Endothelial cell of umbilical vein (primary cell): ENCODE data around the gene DENND1A. TPM values are rescaled to one million over a fixed set of nuclear protein-coding genes. Genes with fewer than 3 reads are reported as not detected.

ENCODE experiments used
- BruUV-seq: library from RNA; stranded (reverse); fragments of 400-500 nt; replicated peaks from 2 replicates; lab custom pipeline; 2021; lab: Mats Ljungman, UMichigan
- CTCF ChIA-PET: fragments of 300-600, 350-600 bp; sonication (Branson Sonifier 250); formaldehyde crosslinking; loops from one replicate; lab custom pipeline; 2021; ENCODE audit warnings: antibody characterized with exemption, inconsistent platforms; lab: Charles Lee
- POLR2A ChIA-PET: fragments of 300-600, 350-600 bp; sonication (Branson Sonifier 250); formaldehyde crosslinking; loops from one replicate; lab custom pipeline; 2021; ENCODE audit warnings: antibody characterized with exemption, inconsistent platforms; lab: Charles Lee
- DNase-seq: peaks from one replicate; pipeline ENCODE4 v3.0.0-alpha.2; 2011; ENCODE audit warnings: low read depth, low spot score
- FAIRE-seq: peaks from 2 replicates; lab custom pipeline; 2011; peaks lifted over from hg19 to GRCh38; lab: Jason Lieb, UNC
- H2AFZ ChIP-seq: 2 replicates; pipeline ENCODE4 v1.6.0; 2012; ENCODE audit warnings: low read depth, low read length, control low read depth, inconsistent platforms
- H3K27ac ChIP-seq: 2 replicates; pipeline ENCODE4 v1.5.1; 2011; ENCODE audit warnings: low read depth, mild to moderate bottlenecking, control low read depth, low read length, moderate library complexity; ENCODE audit not compliant: insufficient read depth
- H3K27me3 ChIP-seq, 2 experiments: 2 replicates each; pipeline versions ENCODE4 v1.6.0 to v1.6.1; 2011; ENCODE audit warnings: low read length in 2 of 2, mixed read lengths in 1 of 2; ENCODE audit not compliant: control insufficient read depth in 2 of 2, insufficient read depth in 2 of 2
- H3K36me3 ChIP-seq, 2 experiments: 2 replicates in 1 of 2; 3 replicates in 1 of 2; pipeline ENCODE4 v1.5.1; 2011; ENCODE audit warnings: low read length in 2 of 2, mild to moderate bottlenecking in 1 of 2, moderate library complexity in 1 of 2; ENCODE audit not compliant: control insufficient read depth in 2 of 2, insufficient read depth in 2 of 2; ENCODE audit errors: extremely low read depth in 1 of 2
- H3K4me1 ChIP-seq: 3 replicates; pipeline ENCODE4 v1.5.1; 2011; ENCODE audit warnings: mild to moderate bottlenecking, low read length; ENCODE audit not compliant: control insufficient read depth, insufficient read depth; ENCODE audit errors: extremely low read depth
- H3K4me2 ChIP-seq: 2 replicates; pipeline ENCODE4 v1.6.1; 2011; ENCODE audit warnings: low read length, control low read depth, mixed read lengths; ENCODE audit not compliant: insufficient read depth
- H3K4me3 ChIP-seq, 3 experiments: fragments of 200-600 bp in 1 of 3; sonication (generic), shearing (Covaris generic) in 1 of 3; replicated peaks in 1 of 3; 2 replicates each; pipeline ENCODE4 v1.5.1; 2011 to 2016; ENCODE audit warnings: control low read depth in 3 of 3, low read length in 3 of 3, mild to moderate bottlenecking in 2 of 3, inconsistent platforms in 1 of 3, low read depth in 1 of 3, moderate library complexity in 1 of 3; ENCODE audit not compliant: insufficient read depth in 1 of 3
- H3K79me2 ChIP-seq: 2 replicates; pipeline ENCODE4 v1.6.0; 2012; ENCODE audit warnings: low read length, inconsistent platforms; ENCODE audit not compliant: control insufficient read depth, insufficient read depth
- H3K9ac ChIP-seq: replicated peaks from 2 replicates; pipeline ENCODE3; 2011; ENCODE audit warnings: low read length, control low read depth; ENCODE audit not compliant: insufficient read depth; ENCODE audit errors: extremely low read depth
- H3K9me1 ChIP-seq: replicated peaks from 3 replicates; pipeline ENCODE4 v1.6.0; 2011; ENCODE audit warnings: mild to moderate bottlenecking, low read length; ENCODE audit not compliant: control insufficient read depth, insufficient read depth; ENCODE audit errors: extremely low read depth
- H3K9me3 ChIP-seq: replicated peaks from 2 replicates; pipeline ENCODE4 v1.5.1; 2012; ENCODE audit warnings: low read length, inconsistent platforms; ENCODE audit not compliant: control insufficient read depth, insufficient read depth
- H4K20me1 ChIP-seq: replicated peaks from 2 replicates; pipeline ENCODE3; 2011; ENCODE audit warnings: mild to moderate bottlenecking, low read length; ENCODE audit not compliant: control insufficient read depth, insufficient read depth; ENCODE audit errors: extremely low read depth
- EZH2 ChIP-seq: IDR thresholded peaks from 2 replicates; pipeline ENCODE4 v1.6.1; 2012; ENCODE audit warnings: borderline replicate concordance, low read depth, mild to moderate bottlenecking, moderate library complexity, low read length, inconsistent platforms; ENCODE audit not compliant: severe bottlenecking
- FOS ChIP-seq: IDR thresholded peaks from 2 replicates; pipeline ENCODE4 v1.6.1; 2011; ENCODE audit warnings: mild to moderate bottlenecking, low read length, moderate library complexity, borderline replicate concordance; ENCODE audit not compliant: insufficient read depth
- GATA2 ChIP-seq: IDR thresholded peaks from 2 replicates; pipeline ENCODE4 v1.7.0; 2011; ENCODE audit warnings: low read depth, mild to moderate bottlenecking, moderate library complexity, mixed read lengths, low read length; ENCODE audit not compliant: insufficient read length, insufficient read depth
- JUN ChIP-seq: IDR thresholded peaks from 2 replicates; pipeline ENCODE4 v1.6.1; 2011; ENCODE audit warnings: borderline replicate concordance, low read depth; ENCODE audit not compliant: insufficient read length, insufficient read depth
- MYC ChIP-seq: IDR thresholded peaks from one replicate; pipeline ENCODE4 v1.6.1; 2011; ENCODE audit warnings: mild to moderate bottlenecking, low read depth, low read length
- POLR2A ChIP-seq: IDR thresholded peaks from 2 replicates; pipeline ENCODE4 v1.6.1; 2012; ENCODE audit warnings: low read depth, mild to moderate bottlenecking, control low read depth, low read length
- POLR2AphosphoS5 ChIP-seq: IDR thresholded peaks from 2 replicates; pipeline ENCODE4 v1.6.1; 2012; ENCODE audit warnings: low read depth, mild to moderate bottlenecking, control low read depth, low read length, moderate library complexity; ENCODE audit not compliant: insufficient read depth
- dilution Hi-C: fragments of 300-500 bp; cut with MboI; formaldehyde crosslinking; loops from one replicate; pipeline ENCODE4 v1.15.0; 2019; ENCODE audit warnings: low sequenced_read_pairs; ENCODE audit not compliant: extremely low pct_ligation_motif_present
- intact Hi-C: fragments of 100-400 bp; cut with micrococcal nuclease; formaldehyde crosslinking; loops from one replicate; pipeline ENCODE4 v1.10.0; 2022
- polyA plus RNA-seq, 4 experiments: library from polyadenylated mRNA; depleted of rRNA in 3 of 4; stranded (reverse) in 3 of 4; unstranded in 1 of 4; fragments of >200 nt; gene quantifications; 2 replicates each; pipeline versions ENCODE4 v1.2.1 to v1.2.3, GENCODE V29; 2011 to 2012; ENCODE audit warnings: missing spikeins in 1 of 4
- total RNA-seq: library from RNA; stranded (reverse); gene quantifications from 2 replicates; pipeline ENCODE4 v1.2.3, GENCODE V29; 2021
- TF ChIP-seq, protein P1 (sequence below): IDR thresholded peaks from 2 replicates; pipeline ENCODE4 v1.6.1; 2011; ENCODE audit not compliant: insufficient read depth, insufficient read length
- TF ChIP-seq, protein P2 (sequence below), 2 donors: IDR thresholded peaks; 1 replicate in 1 of 2; 2 replicates in 1 of 2; pipeline ENCODE4 v1.5.1; 2011; ENCODE audit warnings: low read length in 2 of 2, mild to moderate bottlenecking in 2 of 2, moderate library complexity in 2 of 2, control low read depth in 1 of 2, inconsistent platforms in 1 of 2, low read depth in 1 of 2; ENCODE audit not compliant: insufficient read depth in 1 of 2; ENCODE audit errors: extremely low read depth in 1 of 2

DENND1A gene
- total and polyA plus RNA-seq, 2 donors (not counting 3 experiments of a cell fraction or from before 2014, with no cell fraction given) = 18.5 to 24.5 TPM

- H3K4me3 ChIP-seq = no peak overlapping the region
- BruUV-seq = no TSS peak
- no peaks in the 10 kb centered on the region for H3K36me3 ChIP-seq
- no peaks in the 10 kb centered on the region for H4K20me1 ChIP-seq
- no peak overlapping the region for H3K27ac ChIP-seq
- no peak overlapping the region for H2AFZ ChIP-seq
- no peaks in the 10 kb centered on the region for H3K9me1 ChIP-seq
- no peaks in the 10 kb centered on the region for H3K4me1 ChIP-seq
- FAIRE-seq = no peak
- POLR2A ChIA-PET = no interaction called here
- H3K79me2 ChIP-seq = no peaks in the 10 kb centered on the region
- H3K9me3 ChIP-seq = no peaks in the 10 kb centered on the region
- TF ChIP-seq, protein P1, sequence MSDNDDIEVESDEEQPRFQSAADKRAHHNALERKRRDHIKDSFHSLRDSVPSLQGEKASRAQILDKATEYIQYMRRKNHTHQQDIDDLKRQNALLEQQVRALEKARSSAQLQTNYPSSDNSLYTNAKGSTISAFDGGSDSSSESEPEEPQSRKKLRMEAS = no peak
- TF ChIP-seq GATA2 (no peak), FOS (no peak), EZH2 (no peak), JUN (no peak), MYC (no peak), POLR2AphosphoS5 (no peak), POLR2A (no peak)
- TF ChIP-seq, protein P2, sequence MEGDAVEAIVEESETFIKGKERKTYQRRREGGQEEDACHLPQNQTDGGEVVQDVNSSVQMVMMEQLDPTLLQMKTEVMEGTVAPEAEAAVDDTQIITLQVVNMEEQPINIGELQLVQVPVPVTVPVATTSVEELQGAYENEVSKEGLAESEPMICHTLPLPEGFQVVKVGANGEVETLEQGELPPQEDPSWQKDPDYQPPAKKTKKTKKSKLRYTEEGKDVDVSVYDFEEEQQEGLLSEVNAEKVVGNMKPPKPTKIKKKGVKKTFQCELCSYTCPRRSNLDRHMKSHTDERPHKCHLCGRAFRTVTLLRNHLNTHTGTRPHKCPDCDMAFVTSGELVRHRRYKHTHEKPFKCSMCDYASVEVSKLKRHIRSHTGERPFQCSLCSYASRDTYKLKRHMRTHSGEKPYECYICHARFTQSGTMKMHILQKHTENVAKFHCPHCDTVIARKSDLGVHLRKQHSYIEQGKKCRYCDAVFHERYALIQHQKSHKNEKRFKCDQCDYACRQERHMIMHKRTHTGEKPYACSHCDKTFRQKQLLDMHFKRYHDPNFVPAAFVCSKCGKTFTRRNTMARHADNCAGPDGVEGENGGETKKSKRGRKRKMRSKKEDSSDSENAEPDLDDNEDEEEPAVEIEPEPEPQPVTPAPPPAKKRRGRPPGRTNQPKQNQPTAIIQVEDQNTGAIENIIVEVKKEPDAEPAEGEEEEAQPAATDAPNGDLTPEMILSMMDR (IDR thresholded peaks at IDR 0.05; ENCODE audit: extremely low read depth in 1 of 2, insufficient read depth in 1 of 2, low read depth in 1 of 2, low read length in 2 of 2) = no peak
- dilution Hi-C loops = no loop called here
- DNase-seq = no peak
- CTCF ChIA-PET = no interaction called here
- no peak overlapping the region for H3K9ac ChIP-seq
- H3K27me3 ChIP-seq = peaks cover 0 to 2% of the 10 kb centered on the region in 2 experiments
- no peak overlapping the region for H3K4me2 ChIP-seq
- intact Hi-C loops = no loop called here
Observed at GRCh38 chr9:123357743-123358059, 572.2 kb downstream of the DENND1A start.
